KOPT-K1 (cell line): ENCODE results near the gene PARP15.
A peak's percentile ranks its signal among the peaks of the same experiment; 100 is the strongest.
"Not testable (repeated sequence)": the region's sequence is repeated elsewhere in the genome, so short reads cannot be mapped to it uniquely, and the experiment has no call there.

ENCODE experiments used
- H3K27ac ChIP-seq: fragments of 200-600 bp; sonication (generic); 2 replicates; pipeline ENCODE4 v1.5.1; 2016; ENCODE audit warnings: antibody characterized with exemption, mild to moderate bottlenecking, low read depth, low read length; ENCODE audit not compliant: poor library complexity, severe bottlenecking
- H3K36me3 ChIP-seq: fragments of 200-600 bp; sonication (generic); 2 replicates; pipeline ENCODE4 v1.5.1; 2017; ENCODE audit warnings: antibody characterized with exemption, mild to moderate bottlenecking, low read length, moderate library complexity; ENCODE audit not compliant: insufficient read depth
- H3K9me3 ChIP-seq: fragments of 200-600 bp; sonication (generic); 2 replicates; pipeline ENCODE4 v1.5.1; 2017; ENCODE audit warnings: antibody characterized with exemption, low read length, mild to moderate bottlenecking; ENCODE audit not compliant: insufficient read depth, poor library complexity, severe bottlenecking

PARP15 gene

DNA sequence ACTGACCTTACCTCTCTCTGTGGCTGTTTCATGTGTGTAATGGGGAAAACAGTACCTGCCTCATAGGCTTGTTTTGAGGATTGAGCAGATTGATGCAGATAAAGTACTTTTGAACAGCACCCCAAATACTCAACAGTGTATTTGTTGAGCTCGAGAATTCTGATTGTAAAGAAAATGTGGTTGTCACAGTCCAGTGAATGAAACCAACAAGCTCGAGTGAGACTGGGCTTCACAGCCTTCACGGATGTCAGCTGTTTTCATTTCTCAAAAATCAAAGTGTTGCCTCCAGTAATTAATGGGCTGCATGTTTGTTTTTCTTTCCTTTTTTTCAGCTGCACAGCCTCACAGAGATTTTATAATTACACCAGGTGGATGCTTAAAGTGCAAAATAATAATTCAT, 43.7 kb downstream of the PARP15 start:
- Histone ChIP-seq H3K36me3 (no peaks in the 10 kb centered on the region), H3K27ac (no peak overlapping the region), H3K9me3 (no peaks in the 10 kb centered on the region)

DNA sequence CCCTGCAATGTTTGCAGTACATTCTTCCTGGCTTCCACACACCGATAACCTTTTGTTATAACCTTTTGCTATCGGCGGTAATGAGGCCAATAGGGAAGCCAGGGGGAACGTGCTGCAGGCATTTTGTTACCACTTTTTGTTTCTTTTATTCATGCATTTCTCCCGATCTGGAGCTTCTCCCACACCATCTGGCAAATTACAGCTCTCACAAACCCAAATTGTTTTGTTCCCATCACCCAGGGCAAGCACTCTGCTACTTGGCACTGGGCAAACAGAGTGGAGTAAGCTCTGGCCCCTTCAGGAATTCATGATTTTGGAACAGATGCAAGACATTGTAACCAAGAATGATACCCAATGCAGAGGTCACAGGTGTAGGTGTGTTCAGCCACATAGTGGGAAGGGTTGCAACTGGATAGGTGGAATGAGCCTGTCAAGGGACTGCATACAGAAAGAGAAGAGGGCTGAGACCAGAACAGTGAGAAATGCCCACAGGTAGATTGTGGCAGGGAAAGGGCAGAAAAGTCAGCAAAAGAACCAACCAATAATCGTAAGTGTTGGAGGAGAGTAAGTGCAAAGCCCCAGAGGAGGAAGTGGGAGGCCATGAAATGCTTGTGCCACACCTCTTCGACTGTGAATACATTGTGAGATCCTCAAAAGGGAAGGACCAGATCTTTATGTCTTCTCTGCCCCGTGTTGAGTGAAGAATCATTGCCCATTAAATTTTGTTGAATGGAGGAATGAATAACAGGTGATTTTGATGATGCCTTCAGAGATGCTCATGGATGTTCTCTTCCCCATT, 45.8 kb downstream of the PARP15 start:
- Histone ChIP-seq H3K36me3 (no peaks in the 10 kb centered on the region), H3K27ac (no peak overlapping the region), H3K9me3 (no peaks in the 10 kb centered on the region)

DNA sequence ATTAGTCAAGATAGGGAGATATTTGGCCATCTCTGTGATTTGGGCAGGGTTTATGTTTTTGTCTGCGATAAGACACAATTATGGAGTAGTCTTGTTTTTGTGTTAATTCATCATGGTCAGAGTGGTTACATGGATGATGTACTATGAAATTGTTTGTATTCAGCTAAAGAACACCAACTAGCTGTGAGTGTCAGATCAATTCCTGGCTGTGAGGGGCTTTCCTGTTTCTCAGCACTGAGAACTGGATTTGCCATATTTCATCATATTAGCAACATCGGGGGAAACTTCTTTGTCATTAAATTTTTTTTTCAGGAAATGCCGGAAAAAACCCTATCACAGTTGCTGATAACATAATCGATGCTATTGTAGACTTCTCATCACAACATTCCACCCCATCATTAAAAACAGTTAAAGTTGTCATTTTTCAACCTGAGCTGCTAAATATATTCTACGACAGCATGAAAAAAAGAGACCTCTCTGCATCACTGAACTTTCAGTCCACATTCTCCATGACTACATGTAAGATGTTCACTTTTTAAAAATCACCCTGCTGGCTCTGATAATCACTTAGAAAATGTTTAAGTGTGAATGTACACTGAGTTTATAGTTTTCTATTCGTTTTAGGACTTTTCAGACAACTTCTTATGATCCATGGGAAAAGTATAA, 49.2 kb downstream of the PARP15 start:
- no peak overlapping the region for H3K27ac ChIP-seq

DNA sequence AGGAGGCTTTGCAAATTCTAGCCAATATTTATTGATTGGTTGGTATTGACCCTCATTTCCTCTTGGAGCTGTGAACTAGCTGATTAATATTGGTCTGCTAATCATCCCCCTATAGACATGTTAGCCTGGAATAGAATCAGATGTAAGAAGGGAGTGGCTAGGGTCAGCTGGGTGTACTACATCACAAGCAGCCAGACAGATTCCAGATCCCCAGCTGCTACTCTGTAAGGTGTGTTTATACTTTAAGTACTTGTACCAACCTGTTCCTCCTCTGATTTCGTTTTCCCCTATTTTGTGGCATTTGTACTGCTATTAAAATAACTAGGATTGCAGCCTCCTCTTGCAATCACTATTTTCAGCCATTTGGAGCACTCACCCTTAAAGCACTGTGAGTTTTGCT, 49.9 kb downstream of the PARP15 start:
- Histone ChIP-seq H3K36me3 (no peaks in the 10 kb centered on the region), H3K9me3 (peaks cover 5% of the 10 kb centered on the region), H3K27ac (no peak overlapping the region)

More for the DNA sequence above, 49.2 kb downstream of the PARP15 start:
- Histone ChIP-seq H3K36me3 (no peaks in the 10 kb centered on the region), H3K9me3 (peaks cover 5% of the 10 kb centered on the region)

DNA sequence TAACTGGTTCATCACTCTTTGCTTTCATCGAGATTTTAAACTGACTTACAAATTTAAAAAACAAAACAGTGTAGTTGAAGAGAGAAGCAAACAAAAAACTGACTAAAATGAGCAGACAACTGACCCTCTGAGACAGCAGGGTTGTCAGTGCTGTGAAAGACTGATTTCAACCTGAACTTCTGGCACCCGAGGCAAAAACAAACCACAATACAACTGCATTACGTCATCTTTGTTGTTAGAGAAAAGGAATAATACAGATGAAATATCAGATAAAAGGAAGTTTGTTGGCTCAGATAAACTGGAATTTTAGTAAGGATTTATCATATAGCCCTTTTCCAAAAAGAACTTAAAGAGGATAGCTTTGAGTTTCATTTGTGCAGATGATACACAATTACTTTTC, 51.1 kb downstream of the PARP15 start:
- peaks cover 5% of the 10 kb centered on the region for H3K9me3 ChIP-seq
- no peak overlapping the region for H3K27ac ChIP-seq
- no peaks in the 10 kb centered on the region for H3K36me3 ChIP-seq

DNA sequence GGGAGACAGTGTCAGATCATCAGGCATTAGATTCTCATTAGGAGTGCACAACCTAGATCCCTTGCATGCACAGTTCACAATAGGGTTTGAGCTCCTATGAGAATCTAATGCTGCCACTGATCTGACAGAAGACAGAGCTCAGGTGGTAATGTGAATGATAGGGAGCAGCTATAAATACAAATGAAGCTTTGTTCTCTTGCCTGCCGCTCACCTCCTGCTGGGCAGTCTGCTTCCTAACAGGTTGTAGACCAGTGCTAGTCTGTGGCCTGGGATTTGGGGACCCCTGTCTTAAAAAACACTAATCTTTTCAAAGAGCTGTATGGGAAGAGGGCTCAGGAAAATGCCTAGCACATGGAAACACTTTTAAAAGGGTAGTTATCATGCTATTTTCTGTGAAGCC, 52.3 kb downstream of the PARP15 start:
- Histone ChIP-seq H3K36me3 (no peaks in the 10 kb centered on the region), H3K27ac (no peak overlapping the region), H3K9me3 (peaks cover 5% of the 10 kb centered on the region)

DNA sequence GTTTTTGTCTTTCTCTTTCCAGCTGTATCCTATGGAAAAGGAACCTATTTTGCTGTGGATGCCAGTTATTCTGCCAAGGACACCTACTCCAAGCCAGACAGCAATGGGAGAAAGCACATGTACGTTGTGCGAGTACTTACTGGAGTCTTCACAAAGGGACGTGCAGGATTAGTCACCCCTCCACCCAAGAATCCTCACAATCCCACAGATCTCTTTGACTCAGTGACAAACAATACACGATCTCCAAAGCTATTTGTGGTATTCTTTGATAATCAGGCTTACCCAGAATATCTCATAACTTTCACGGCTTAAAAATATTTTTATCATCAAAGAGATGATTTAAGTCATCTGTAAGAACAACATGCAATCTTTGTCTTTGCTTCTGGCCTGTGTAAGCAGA, 58.3 kb downstream of the PARP15 start:
- Histone ChIP-seq H3K36me3 (no peaks in the 10 kb centered on the region), H3K27ac (no peak overlapping the region), H3K9me3 (no peaks in the 10 kb centered on the region)

DNA sequence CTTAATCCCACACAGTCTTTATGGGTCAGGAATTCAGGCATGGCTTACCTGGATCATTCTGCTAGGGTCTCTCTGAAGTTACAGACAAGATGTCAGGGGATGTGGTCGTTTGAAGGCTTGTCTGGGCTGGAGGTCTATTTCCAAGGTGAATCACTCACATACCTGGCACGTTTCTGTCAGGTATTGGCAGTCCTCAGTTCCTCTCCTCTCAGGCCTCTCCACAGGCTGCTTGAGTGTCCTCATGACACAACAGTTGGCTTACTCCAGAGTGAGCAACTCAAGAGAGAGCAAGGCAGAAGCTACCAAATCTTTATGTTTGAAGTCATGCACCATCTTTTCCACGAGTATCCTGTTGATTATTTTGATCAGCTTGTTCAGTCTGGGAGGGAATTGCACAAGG, 59.2 kb downstream of the PARP15 start:
- H3K27ac ChIP-seq = no peak overlapping the region
- H3K36me3 ChIP-seq = no peaks in the 10 kb centered on the region
- H3K9me3 ChIP-seq = no peaks in the 10 kb centered on the region

DNA sequence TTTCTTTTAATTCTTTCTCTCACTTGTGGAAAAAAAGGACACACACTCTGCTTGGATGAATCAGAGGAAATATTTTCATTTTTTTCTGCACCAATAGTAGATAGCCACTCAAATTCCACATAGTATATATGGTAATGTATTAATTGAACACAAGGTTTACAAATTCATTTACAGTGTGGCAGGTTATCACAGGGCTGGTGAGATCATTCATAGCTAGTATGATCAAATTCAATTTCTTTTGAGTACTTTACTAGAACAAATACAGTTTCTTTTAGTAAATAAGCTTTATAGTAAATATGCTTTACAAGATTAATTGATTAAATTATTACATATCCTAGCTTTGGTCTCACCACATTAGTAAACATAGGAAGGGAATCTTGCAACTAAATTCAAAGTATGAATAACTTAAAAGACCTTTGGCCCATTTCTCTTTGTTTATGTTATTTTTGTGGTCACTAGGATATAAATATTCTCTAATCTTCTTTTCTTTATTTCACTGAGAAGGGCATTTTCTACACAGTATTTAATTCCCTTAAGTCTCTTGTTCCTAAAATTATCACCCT, 63.1 kb downstream of the PARP15 start:
- Histone ChIP-seq H3K27ac (no peak overlapping the region), H3K9me3 (no peaks in the 10 kb centered on the region), H3K36me3 (no peaks in the 10 kb centered on the region)

DNA sequence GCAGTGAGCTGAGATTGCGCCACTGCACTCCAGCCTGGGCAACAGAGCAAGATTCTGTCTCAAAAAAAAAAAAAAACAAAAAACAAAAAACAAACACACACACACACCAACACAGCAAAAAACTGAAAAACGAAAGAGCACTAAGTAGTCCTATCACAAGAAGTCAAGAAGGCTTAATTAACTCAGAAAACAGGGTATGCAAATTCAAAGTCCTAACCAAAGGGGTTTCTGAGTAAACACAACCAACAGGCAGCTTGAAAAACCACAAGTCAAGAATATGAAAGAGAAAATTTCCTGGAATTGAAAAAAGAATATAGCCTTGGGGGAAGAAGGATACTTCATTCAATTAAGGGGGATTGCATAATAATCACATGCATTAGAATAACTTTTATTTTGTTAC, 65.5 kb downstream of the PARP15 start:
- Histone ChIP-seq H3K9me3 (no peaks in the 10 kb centered on the region), H3K36me3 (no peaks in the 10 kb centered on the region), H3K27ac (peak overlapping the region; percentile 61)

DNA sequence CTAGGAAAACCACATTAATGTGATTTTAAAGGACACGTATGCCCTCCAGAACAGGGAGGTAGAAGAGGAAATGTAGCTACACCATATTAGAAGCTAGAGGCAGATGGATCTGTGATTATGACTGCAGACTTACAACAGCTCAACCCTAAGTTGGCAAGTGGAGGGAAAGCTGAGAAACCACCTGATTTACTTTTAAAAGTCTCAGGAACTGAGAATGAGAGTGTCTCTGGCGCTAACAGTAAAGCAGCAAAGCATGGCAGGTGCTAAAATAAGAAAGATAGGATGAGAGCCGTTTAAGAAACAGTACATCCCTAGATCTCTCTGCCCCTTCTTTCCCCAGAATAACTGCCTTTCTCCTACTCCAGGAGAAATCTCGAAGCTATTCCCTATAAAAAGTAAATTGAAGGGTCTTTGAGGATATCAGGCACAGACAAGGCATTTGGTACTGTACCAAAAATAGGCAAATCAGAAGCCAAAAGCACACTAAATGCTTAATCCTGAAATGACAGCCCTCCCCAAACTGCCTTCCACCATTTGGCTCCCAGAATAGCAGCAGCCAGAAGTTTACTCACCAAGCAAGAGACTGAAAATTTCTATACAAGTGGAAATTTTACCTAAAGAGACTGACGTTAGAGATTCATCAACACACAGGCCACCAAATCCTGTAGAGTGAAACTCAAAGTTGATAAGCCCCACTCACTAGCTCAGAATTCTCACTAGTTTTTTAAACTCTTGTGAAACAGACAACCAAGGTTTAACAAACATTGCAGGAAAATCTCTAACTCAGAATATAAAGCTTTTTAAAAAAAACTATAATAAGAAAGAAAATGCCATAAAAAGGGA, 68.9 kb downstream of the PARP15 start:
- peak overlapping the region; percentile 4 for H3K27ac ChIP-seq
- H3K9me3 ChIP-seq = peaks cover 5% of the 10 kb centered on the region
- no peaks in the 10 kb centered on the region for H3K36me3 ChIP-seq

DNA sequence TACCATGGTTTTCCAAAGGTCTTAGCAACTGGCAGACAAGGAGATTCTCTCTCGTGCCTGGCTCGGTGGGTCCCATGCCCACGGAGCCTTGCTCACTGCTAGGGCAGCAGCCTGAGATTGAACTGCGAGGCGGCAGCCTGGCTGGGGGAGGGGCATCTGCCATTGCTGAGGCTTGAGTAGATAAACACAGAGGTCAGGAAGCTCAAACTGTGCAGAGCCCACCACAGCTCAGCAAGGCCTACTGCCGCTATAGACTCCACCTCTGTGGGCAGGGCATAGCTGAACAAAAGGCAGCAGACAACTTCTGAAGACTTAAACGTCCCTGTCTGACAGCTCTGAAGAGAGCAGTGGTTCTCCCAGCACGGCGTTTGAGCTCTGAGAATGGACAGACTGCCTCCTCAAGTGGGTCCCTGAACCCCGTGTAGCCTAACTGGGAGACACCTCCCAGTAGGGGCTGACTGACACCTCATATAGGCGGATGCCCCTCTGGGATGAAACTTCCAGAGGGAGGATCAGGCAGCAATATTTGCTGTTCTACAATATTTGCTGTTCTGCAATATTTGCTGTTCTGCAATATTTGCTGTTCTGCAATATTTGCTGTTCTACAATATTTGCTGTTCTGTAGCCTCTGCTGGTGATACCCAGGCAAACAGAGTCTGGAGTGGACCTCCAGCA, 73.9 kb downstream of the PARP15 start:
- H3K36me3 ChIP-seq, H3K9me3 ChIP-seq: not testable (repeated sequence)
- peak overlapping the region; percentile 5 for H3K27ac ChIP-seq

DNA sequence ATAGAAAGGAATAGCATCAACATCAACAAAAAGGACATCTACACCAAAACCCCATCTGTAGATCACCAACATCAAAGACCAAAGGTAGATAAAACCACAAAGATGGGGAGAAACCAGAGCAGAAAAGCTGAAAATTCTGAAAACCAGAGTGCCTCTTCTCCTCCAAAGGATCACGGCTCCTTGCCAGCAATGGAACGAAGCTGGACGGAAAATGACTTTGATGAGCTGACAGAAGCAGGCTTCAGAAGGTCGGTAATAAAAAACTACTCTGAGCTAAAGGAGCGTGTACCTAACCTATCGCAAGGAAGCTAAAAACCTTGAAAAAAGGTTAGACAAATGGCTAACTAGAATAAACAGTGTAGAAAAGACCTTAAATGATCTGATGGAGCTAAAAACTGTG, 74.5 kb downstream of the PARP15 start:
- H3K36me3 ChIP-seq, H3K27ac ChIP-seq, H3K9me3 ChIP-seq: not testable (repeated sequence)

DNA sequence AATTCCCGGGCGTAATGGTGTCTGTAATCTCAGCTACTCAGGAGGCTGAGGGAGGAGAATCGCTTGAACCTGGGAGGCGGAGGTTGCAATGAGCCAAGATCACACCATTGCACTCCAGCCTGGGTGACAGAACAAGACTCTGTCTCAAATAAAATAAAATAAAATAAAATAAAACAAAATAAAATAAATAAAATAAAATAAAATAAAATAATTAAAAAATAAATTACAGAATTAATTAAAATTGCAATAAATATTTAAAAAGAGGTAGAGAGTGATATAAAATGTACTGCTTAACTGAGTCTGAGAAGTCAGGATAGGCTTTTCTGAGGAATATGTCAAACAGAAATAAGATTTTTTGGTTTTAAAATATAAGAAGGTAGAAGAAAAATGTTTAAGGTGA, 80.9 kb downstream of the PARP15 start:
- H3K36me3 ChIP-seq, H3K27ac ChIP-seq: not testable (repeated sequence)
- H3K9me3 ChIP-seq = peaks cover 13% of the 10 kb centered on the region
